Right ventricle myocardium superior (tissue), 1 donor: ENCODE measurements around the gene TAGLN. TPM values are rescaled to one million over a fixed set of nuclear protein-coding genes. Genes with fewer than 3 reads are reported as not detected.
"Not testable (repeated sequence)": the region's sequence is repeated elsewhere in the genome, so short reads cannot be mapped to it uniquely, and the experiment has no call there.

Experiments
- ATAC-seq: fragments of 200-7000 bp; cut with Tn5 transposase; one replicate; pipeline ENCODE4 v1.9.1; 2020; ENCODE audit warnings: mild to moderate bottlenecking; ENCODE audit not compliant: poor library complexity
- DNase-seq: peaks from one replicate; pipeline ENCODE4 v3.0.0-alpha.2; 2020
- intact Hi-C: fragments of 100-400 bp; cut with DNase I; formaldehyde crosslinking; loops from one replicate; pipeline ENCODE4 v1.11.2; 2022
- total RNA-seq: library from RNA; stranded (reverse); fragmentation: NEBNext Ultra II Directional; extraction: Animal tissue kit (Norgen Biotek cat#: 25700); gene quantifications from one replicate; pipeline ENCODE4 v1.2.1, GENCODE V29; 2021
- donor health status: DM: no; HTN: yes; CAD: no; lungs with severe emphysema.

TAGLN gene
- total RNA-seq, 1 donor from 2014 or later: 91.4 TPM

GRCh38 chr11:117205211-117205818, 6.1 kb downstream of the TAGLN start:
- intact Hi-C loops: loop anchor here (5.0 kb wide), 1 partner anchor 73 kb away; no protein-coding TSS in a partner anchor
- DNase-seq (peak; percentile 41), ATAC-seq (no peak)

DNA sequence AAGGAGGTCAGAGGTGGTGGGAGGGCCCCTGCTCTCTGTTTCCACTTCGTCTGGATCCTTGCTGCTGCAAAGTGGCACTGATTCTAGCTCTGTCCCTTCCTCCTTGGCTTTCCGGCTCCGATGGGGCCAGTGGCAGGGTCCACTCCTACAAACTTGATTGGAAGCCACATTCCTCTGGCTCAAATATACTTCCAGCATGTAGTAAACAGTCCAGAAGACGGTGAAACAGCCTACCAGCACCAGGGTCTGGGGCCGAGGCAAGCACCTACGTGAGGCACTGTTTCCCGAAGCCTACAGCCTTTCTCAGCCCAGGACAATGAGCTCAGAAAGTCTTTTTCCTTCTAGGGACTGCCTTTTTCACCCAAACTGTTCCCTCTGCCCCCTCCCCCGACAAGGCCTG, 6.9 kb downstream of the TAGLN start:
- intact Hi-C loops: loop anchor here (5.0 kb wide), 1 partner anchor 74 kb away; no protein-coding TSS in a partner anchor
- not testable (repeated sequence) for ATAC-seq, DNase-seq

DNA sequence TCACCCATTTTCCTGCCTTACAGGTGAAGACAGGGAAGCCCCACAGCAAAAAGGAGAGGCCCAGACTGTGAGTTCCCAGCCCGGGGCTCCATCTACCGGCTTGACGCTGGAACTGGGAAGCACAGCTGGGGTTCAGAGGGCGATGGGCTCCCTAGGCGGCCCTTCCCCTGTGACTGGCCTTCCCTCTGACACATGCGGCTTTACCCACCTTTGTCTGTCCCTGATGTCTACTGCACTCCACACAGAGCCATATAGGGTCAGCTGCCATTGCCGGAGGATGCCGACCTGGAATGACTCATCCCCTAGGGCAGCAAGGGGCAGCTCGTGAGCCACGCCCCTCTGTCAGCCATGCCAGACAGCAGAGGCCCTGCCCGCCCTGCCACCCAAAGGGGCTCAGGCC, 7.7 kb downstream of the TAGLN start:
- peak; percentile 24 for ATAC-seq
- intact Hi-C loops: loop anchor here (5.0 kb wide), 1 partner anchor 75 kb away; no protein-coding TSS in a partner anchor
- not testable (repeated sequence) for DNase-seq

DNA sequence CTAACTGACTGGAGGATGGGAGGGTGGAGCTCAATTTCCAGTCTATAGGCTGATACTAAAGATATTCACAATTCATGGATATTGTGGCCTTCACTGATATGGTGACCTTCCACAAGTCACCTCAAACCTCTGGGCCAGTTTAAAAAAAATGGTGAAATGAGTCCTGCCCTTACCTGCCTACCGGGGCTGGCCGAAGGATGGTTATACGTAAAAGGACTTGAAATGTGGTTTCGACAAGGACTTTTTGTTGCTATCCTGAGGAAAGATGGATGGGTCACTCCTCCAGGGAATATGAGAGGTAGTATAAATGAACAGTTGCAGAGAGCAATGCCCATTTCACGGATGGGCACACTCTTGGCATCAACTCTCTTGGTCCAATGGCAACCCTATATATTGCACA, 8.3 kb downstream of the TAGLN start:
- intact Hi-C loops: loop anchor here (5.0 kb wide), 1 partner anchor 75 kb away; no protein-coding TSS in a partner anchor
- not testable (repeated sequence) for ATAC-seq, DNase-seq

- intact Hi-C loops: loop anchor here (5.0 kb wide), 1 partner anchor 76 kb away; no protein-coding TSS in a partner anchor
- not testable (repeated sequence) for DNase-seq, ATAC-seq
Observed at GRCh38 chr11:117208710-117209109, 9.5 kb downstream of the TAGLN start.

- not testable (repeated sequence) for DNase-seq, ATAC-seq
- intact Hi-C loops: loop anchor here (5.0 kb wide), 1 partner anchor 77 kb away; no protein-coding TSS in a partner anchor
Observed at GRCh38 chr11:117209351-117210125, 10.4 kb downstream of the TAGLN start.

GRCh38 chr11:117210620-117211019, 11.4 kb downstream of the TAGLN start:
- DNase-seq (no peak), ATAC-seq (no peak)
- intact Hi-C loops: no loop called here

- intact Hi-C loops: no loop called here
- DNase-seq (no peak), ATAC-seq (no peak)
Observed at GRCh38 chr11:117212697-117213355, 13.7 kb downstream of the TAGLN start.

GRCh38 chr11:117214404-117215110, 15.4 kb downstream of the TAGLN start:
- no peak for ATAC-seq
- intact Hi-C loops: no loop called here
- DNase-seq: no peak

DNA sequence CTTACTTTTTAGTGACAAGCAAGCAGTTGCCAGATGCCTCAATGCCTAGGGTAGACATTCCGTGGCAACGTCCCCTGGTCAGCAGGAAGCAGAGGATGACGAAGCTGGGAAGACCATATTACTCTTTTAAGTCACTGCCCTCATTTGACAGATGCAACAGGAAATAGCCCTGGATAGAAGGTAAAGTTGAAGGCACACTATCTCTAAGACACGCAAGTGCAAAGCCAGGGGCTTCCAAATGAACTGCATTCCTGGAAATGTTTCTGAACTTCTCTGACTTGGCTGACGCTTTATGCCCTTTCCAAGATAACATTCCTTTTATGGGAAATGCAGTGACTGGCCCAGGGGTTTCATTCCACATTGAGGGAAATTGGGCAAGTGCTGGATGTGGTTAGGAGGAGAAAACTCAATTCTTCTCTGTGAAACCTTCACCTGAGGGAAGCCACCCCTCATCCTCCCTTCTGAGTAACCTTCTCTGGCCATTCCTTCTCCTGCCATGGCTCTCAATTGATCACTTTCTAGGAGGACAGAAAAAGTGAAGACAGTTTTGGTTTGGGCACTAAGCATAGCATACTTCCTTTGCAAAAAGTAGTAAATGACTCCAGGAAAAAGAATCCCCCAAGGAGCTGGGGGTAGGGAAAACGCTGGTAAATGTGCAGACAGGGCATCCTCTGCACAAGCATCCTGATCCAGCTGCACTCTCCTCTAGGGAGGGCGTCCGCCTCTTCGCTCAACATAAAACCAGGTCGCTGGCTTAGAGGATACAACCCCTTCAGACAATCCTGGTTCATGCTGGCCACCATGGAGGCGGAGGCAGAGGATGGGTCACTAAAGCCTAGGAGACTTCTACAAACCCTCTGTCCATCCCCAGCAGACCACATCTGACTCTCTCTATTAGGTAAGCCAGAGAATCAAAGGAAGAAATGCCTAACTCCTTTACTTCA, 18.2 kb downstream of the TAGLN start:
- ATAC-seq (no peak), DNase-seq (no peak)
- intact Hi-C loops: loop anchor here (2.0 kb wide), 1 partner anchor 19 kb away; the partner anchor contains the start of gene TAGLN

DNA sequence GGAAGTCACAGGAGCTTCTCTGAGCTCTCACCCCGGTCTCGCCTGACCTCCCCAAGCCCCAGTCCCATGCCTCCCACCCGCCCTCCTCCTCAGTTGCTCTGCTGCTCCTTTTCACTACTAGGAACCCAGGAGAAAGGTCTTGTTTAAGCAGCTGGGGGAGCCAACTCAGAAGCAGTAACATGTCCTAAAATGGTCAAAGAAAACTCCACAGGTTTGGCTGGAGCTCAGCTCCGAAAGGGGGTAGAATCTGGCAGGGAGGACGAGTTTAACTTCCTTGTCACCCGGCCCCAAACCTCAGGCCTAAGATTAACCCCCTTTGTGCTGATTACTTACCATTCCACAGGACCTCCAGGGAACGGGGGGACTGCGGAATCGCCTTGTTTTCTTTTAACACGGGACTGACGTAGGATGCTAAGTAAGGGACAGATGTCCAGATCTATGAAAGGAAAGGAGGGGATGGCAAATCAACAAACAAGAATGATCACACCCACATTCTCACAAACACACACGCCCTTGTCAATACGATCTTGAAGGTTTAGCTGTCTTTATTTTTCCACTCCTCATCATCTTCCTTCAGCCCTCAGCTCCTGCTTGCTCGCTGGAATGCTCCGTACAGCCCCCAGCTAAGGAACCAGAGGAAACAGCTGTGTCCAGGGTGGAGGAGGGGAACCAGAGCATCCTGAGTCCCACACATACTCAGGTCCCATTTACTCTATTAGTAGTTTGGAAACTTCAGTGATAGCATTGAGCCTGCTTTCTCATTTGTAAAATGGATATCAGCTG, 19.2 kb downstream of the TAGLN start:
- ATAC-seq (peak; percentile 7), DNase-seq (no peak)
- intact Hi-C loops: loop anchor here (2.0 kb wide), 1 partner anchor 20 kb away; the partner anchor contains the start of gene TAGLN

DNA sequence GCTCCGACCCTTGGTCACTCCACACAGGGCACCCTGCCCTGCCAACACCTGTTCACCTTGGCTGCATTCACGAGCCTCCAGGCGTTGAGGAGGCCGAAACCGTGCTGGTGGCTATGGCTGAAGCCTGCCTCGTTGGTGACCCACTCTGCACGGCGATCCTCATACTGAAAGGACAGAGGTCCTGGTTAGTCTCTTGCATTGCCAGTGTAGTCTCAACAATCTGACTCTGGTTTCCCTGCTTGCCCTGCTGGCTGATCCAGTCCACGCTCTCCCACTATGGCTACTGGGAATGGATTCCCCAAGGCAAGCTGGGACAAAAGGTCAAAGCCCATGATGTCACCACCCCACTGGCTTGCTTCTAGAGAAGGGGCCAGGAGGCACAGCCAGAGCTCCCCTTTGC, 19.8 kb downstream of the TAGLN start:
- DNase-seq (no peak), ATAC-seq (no peak)
- intact Hi-C loops: loop anchor here (2.0 kb wide), 1 partner anchor 20 kb away; the partner anchor contains the start of gene TAGLN

GRCh38 chr11:117219455-117219854, 20.3 kb downstream of the TAGLN start:
- intact Hi-C loops: loop anchor here (2.0 kb wide), 1 partner anchor 21 kb away; the partner anchor contains the start of gene TAGLN
- DNase-seq (no peak), ATAC-seq (no peak)

GRCh38 chr11:117219995-117220394, 20.8 kb downstream of the TAGLN start:
- intact Hi-C loops: loop anchor here (2.0 to 10.0 kb wide), 3 partner anchors 21 to 425 kb away; partner anchors contain the start of genes APOA5 and TAGLN
- DNase-seq (no peak), ATAC-seq (no peak)

GRCh38 chr11:117220568-117220967, 21.4 kb downstream of the TAGLN start:
- peak; percentile 77 for ATAC-seq
- DNase-seq: peak; percentile 90
- intact Hi-C loops: loop anchor here (5.0 to 10.0 kb wide), 2 partner anchors 38 to 426 kb away; partner anchors contain the start of gene APOA5
